Activated CD4-positive, alpha-beta T cell treated with anti-CD3 and anti-CD28 coated beads, Interleukin-2, Interleukin-6, amounts not matched to agents 100 ng/mL and 50 ng/mL, durations not matched to agents 16 hours and 8 hours (primary cell): ENCODE results near the gene MPC1.
A peak's percentile ranks its signal among the peaks of the same experiment; 100 is the strongest.
"Not testable (repeated sequence)": the region's sequence is repeated elsewhere in the genome, so short reads cannot be mapped to it uniquely, and the experiment has no call there.

ENCODE experiments used
- DNase-seq: peaks from one replicate; pipeline ENCODE4 v3.0.0-alpha.2; 2020

MPC1 gene

DNA sequence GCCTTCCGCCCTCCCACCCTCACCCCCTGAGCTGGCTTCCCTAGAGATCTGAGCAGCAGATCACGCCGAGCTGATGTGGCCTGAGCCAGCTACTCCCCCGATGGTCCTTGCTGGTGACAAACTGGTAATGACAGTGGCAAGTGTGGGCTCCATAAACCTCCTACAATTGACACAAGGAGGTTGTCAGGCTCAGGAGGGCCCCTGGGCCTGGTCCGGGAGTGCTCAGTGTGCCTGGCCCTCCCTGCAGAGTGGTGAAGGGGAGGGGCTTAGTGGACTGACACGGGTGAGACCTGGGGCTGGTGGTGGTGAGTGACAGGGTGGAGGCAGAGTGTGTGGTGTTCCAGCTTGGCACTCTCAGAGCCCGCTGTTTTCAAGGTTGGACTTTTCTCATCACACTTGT is 22.6 kb upstream of the MPC1 start:
- DNase-seq, result no peak

DNA sequence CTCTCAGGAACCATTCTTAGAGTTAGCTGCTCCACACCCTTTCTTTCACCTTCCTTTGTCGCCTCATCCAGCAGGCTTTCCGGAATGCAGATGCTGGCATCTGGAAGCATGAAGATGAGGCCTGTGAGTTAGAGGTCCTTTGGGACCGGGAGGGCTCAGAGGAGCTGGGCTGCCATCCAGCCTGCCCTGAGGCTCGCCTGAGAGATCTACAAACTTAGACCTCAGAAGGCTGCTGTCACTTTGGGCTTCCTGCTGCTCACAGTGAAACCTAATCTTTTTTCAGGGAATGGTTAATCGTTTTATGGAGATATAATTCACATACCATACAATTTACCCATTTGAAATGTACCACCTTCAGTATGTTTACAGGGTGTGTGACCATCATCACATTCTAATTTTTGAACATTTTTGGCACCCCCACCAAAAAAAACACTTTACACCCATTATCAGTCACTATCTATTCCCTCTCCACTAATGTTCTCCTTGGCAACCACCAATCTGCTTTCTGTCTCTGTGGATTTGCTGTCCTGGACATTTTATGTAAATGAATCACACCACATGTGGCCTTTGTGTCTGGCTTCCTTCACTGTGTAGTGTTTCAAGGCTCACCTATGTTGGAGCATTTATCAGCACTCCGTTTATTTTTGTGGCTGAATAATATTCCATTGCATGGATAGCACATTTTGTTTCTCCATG is 20.0 kb upstream of the MPC1 start:
- DNase-seq, result no peak

DNA sequence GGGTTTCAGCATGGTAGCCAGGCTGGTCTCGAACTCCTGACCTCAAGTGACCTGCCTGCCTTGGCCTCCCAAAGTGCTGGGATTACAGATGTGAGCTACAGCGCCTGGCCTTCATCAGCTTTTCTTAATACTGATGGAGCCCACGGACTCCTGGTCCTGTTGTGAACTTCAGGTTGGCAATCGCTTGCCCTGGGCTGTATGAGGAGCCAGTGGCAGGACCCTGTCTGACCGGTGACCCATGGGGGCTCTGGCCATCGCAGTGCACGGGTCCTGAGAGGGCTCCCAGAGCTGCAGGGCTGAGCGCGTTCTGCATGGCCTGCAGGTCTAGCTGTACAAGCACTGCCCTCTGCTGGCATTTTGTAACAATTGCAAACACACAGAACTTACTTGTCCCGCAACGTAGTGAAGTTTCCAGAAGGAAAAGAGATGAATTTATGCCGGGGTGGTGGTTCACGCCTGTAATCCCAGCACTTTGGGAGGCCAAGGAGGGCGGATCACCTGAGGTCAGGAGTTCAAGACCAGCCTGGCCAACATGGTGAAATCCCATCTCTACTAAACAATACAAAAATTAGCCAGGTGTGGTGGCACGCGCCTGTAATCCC is 18.0 kb upstream of the MPC1 start:
- DNase-seq, result peak; percentile 64

DNA sequence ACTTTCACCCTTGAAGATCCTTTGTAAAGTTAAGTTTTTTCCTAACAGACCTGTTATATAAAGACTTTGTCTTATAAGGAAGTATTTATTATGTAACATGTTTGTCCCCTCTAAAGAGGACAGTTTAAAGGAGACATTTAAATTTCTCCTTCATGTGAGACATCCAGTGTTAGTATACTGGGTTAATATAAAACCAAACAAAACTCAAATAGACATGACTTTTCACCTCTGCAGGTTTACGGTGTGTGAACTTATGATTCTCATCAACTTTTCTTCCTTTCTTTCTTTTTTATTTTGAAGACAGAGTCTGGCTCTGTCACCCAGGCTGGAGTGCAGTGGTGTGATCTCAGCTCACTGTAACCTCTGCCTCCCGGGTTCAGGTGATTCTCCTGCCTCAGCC is 17.4 kb upstream of the MPC1 start:
- no peak for DNase-seq

DNA sequence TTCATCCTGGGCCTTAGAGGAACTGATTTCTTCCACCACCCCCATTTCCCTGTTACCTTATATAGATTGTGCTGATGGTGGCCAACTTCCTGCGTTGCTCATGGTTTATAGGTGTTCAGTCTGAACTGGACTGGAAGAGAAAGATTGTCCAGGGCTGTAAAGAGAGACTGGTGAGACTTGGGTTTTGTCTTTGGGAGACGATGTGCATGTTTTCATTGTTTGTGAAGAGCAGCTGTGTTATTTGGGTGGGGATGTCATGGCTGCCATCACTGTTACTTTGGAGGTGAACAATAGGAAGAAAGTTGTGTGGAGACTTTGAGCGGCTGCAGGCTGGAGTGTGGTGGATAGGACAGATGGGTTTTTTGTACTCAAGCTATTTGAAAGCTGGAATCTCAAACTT is 15.6 kb upstream of the MPC1 start:
- no peak for DNase-seq

DNA sequence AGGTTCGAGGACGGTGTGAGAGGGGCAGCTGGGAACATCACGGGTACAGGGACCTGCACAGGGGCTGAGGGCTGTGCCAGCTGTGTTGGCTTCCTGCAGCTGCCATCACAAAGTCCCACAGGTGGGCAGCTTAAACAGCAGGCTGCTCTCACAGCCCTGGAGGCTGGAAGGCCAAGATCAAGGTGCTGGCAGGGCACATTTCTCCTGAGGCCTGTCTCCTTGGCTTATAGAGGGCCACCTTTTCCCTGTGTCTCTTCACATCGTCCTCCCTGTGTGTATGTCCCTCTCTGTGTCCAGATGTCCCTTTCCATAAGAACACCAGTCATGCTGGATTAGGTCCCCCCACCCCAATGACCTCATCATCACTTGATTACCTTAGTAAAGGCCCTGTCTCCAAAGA is 15.1 kb upstream of the MPC1 start:
- no peak for DNase-seq

DNA sequence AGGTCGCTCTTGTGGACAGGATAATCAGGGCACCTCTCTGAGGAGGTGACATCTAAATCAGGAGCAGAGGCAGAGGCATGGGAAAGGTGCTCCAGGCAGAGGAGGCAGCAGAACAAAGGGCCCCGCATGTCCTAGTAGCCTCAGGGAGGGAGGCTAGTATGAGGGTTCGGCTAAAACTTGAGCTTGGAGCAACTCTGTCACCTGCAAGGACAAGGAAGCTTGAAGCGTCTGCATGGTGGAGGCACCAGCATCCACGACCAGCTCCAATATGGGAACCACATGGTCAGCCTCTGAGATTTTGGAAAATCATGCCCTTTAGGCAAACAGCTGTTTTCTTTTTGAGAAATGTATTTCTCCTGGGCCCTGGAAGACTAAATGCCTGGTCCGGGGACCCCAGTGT is 13.0 kb upstream of the MPC1 start:
- no peak for DNase-seq

DNA sequence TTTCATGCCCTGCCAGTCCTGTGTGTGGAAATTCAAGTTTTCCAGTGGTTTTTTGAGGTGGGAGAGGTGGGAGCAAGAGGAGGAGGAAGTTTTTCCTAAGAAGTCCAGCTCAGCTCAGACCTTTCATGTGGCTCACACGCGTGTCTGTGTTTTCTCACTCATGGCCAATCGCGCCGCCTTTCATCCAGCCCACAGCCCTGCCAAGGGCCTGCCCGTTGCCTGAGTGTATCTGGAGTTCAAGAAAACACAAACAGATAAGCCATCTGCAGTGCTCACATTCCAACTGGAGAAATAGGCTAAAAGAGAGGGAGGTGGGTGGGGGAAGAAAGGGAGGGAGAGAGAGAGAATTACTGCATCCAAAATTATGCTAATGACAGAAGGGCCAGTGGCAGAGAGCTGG is 12.6 kb upstream of the MPC1 start:
- DNase-seq, result no peak

DNA sequence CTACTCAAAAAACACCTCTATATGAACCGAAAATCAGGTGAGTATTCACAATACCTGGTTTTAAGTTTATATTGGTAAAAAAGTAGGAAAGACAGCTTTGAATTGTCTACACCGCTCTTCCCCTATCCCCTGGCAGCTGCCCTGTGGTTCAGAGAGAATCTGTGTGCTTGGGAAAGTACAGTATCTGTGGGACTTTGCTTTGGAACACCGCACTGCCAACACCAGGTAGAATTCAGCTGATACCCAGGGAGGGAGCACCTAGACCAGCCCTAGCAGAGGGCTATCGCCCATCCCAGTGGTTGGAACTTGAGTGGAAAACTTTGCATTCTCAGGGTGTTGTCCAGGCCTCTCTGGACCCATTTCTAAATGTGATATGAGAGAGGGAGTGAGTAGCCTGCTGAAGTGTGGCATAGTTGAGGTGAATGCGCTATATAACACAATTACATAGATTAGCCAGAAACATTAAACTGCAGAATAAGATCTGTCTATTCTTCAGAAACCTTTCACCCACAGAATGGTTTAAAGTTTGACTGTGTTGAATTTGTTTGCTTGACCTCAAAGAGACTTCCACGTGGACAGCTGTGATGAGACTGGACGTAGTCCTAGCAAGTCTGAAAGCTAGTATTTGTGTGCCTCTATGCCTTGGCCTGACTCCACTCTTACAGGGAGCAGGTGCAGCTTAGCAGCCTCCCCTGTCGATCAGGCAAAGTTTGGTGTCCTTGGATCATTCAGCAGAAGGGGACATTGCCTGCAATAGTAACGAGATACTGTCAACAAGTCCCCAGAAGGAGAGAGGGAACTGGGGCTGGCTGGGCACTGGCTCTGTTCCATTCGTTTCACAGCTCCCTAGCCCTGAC is 11.5 kb upstream of the MPC1 start:
- no peak for DNase-seq

DNA sequence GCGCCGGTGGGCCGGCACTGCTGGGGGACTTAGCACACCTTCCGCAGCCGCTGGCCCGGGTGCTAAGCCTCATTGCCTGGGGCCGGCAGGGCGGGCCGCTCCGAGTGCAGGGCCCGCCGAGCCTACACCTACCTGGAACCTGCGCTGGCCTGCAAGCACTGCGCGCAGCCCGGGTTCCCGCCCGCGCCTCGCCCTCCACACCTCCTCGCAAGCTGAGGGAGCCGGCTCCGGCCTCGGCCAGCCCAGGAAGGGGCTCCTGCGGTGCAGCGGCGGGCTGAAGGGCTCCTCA is 10.7 kb upstream of the MPC1 start:
- DNase-seq, result no peak

DNA sequence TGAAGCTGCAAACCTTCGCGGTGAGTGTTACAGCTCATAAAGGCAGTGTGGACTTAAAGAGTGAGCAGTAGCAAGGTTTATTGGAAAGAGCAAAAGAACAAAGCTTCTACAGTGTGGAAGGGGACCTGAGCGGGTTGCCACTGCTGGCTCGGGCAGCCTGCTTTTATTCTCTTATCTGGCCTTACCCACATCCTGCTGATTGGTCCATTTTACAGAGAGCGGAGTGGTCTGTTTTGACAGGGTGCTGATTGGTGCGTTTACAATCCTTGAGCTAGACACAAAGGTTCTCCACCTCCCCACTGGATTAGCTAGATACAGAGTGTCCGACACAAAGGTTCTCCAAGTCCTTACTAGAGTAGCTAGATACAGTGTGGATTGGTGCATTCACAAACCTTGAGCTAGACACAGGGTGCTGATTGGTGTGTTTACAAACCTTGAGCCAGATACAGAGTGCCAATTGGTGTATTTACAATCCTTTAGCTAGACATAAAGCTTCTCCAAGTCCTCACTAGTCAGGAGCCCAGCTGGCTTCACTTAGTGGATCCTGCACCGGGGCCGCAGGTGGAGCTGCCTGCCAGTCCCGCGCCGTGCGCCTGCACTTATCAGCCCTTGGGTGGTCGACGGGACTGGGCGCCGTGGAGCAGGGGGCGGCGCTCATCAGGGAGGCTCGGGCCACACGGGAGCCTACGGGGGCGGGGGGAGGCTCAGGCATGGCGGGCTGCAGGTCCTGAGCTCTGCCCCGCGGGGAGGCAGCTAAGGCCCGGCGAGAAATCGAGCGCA is 10.2 kb upstream of the MPC1 start:
- not testable (repeated sequence) for DNase-seq

DNA sequence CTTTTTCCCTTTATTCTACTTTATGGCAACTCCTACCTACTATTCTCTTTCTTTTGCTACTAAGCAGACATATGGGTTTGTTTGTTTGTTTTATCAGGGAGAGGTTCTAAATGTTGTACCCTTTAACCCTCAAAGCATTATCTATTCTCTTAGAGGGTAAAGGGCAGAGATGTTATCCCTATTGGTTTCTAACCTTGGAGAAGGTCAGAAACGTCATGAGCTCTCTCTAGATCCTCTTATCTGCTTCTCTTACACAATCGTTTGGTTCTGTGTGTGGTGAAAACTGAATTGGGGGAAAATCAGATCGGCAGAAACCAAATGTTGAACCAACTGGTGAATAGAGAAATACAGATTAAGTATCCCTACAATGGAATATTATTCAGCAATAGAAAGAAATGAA is 6.4 kb upstream of the MPC1 start:
- no peak for DNase-seq

DNA sequence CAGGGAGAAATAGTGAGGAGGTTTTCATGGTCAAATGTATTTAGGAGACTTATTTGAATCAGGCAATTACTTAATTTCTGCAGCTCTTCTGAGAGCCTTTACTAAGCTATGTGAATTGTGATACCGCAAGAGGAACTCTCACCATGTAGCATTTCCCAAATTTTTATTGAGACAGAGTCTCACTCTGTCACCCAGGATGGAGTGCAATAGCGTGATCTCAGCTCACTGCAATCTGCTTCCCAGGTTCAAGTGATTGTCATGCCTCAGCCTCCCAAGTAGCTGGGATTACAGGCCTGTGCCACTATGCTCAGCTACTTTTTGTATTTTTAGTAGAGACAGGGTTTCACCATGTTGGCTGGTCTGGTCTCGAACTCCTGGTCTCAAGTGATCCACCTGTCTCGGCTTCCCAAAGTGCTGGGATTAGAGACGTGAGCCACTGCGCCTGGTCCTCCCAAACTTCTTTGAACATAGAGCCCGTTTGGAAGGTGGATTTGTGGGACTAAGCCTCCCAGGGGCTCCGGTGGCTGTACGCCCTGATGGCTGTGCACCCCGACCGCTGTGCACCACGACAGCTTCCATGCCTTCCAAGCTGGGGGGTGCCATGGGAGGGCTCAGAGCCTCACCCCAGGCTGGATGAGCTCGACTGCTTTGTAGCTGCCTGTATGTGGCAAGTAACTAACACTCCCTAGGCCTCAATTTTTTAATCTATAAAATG is 5.7 kb upstream of the MPC1 start:
- DNase-seq, result no peak

DNA sequence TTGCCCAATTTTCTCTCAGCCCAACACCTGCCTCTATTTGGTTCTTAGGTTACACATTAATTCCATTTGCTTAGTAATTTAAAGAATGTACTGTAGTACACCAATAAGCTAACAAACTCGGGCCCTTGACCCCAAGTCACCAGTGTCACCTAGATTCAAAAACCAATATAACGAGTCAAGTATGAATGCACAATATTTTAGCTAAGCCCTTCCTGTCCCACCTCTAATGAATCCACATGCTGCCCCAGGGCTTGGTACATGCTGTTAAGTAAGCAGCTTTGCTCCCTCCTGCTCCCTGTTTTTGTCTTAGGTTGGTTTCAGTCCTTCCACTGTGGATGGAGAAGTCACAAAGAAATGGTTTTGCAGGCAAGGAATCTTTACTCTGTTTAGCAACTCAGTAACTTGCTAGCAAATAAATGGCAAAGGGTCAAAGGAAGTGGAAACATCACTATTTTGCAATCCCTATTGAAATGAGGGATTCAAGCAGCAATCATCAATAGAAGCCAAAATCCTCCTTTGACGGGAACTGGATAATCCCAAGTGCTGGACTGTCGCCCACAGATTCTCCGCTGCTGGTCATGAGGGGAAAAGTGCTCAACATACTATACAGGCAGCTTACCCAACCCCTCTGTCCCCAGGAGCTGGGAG is 5.0 kb upstream of the MPC1 start:
- no peak for DNase-seq

DNA sequence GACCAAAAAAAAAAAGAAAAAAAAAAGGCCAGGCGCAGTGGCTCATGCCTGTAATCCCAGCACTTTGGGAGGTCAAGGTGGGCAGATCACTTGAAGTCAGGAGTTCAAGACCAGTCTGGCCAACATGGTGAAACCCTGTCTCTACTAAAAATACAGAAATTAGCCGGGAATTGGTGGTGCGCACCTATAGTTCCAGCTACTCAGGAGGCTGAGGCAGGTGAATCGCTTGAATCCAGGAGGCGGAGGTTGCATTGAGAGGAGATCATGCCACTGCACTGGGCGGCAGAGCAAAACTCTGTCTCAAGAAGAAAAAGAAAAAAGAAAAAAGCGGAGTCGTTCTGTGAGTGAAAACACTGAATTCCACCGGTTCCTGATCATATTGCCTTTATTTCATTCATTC is 4.4 kb upstream of the MPC1 start:
- not testable (repeated sequence) for DNase-seq

DNA sequence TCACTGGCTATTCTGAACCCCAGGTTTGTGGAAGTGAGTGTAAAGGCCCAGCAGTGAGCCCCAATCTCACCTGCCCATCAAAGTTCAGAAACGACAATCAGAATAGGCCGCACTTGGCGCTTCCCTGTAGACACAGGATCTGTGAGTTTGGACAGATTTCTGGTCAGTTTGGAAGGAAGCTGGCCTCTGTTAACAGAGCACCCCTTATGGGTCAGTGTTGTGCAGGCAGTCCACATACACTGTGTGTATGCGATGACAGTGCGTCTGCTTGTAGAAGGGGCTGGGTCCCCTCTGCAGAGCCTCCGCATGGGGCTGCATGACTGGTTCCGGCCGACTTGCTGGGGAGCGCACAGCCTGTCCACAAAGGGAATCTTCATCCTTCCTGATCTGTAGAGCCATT is 3.4 kb upstream of the MPC1 start:
- no peak for DNase-seq

DNA sequence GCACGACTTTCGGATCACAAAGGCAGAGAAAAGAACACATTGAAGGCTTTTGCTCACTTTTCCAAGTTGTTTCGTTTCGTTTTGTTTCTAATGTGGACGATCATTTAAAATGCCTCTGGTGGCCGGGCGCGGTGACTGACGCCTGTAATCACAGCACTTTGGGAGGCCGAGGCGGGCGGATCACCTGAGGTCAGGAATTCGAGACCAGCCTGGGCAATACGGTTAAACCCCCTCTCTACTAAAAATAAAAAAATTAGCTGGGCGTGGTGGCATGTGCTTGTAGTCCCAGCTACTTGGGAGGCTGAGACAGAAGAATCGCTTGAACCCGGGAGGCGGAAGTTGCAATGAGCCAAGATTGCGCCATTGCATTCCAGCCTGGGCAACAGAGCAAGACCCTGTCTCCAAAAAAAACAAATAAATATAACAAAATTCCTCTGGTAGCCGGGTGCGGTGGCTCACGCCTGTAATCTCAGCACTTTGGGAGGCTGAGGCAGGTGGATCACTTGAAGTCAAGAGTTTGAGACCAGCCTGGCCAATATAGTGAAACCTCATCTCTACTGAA is 1.1 kb upstream of the MPC1 start:
- peak; percentile 33 for DNase-seq

DNA sequence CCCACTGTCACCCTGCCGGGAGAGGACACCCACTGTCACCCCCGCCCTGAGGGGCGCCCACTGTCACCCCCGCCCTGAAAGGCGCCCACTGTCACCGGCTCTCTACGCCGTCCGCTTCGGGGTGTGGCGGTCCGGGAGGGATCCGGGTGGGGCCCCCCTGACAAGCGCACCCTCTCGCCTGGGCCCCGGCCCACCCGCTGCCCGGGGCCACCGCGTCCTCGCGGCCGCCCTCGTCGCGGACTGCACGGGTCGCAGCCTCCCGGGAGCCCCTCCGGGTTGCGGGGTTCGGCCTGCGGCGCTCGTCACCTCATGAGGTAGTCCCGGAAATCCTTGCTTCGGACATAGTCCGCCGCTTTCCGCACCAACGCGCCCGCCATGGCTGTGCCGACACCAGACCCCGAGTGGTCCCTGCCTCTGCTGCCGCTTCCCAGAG is 224 bp downstream of the MPC1 start:
- no peak for DNase-seq

DNA sequence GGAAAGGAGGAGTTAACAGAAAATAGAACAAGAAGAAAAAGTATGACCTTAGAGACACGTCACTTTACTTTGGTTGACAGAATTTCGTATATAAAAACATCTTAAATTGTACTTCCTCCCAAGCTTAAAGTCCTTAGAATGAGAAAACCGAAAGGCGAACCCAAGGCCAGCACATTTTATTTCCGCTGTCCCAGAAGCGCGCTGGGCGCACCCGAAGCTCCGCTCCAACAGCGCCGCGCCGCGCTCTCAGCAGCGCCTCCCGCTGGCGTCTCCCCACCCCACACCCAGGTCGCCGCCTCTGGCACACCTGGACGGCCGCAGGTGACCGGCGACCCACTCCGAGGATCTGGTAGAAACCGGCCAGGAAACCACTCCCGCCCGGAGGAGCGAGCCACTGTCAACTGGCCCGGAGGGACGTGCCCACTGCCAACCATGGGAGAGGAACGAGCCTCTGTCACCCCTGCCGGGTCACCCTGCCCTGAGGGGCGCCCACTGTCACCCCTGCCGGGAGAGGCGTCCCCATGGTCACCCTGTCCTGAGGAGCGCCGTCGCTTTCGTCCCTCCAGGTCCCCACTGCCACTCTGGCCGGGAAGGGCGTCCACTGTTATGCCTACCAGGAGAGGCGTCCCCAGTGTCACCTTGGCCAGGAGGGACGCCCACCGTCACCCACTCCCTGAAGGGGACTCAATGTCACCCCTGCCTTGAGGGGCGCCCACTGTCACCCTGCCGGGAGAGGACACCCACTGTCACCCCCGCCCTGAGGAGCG is 824 bp downstream of the MPC1 start:
- peak; percentile 81 for DNase-seq

DNA sequence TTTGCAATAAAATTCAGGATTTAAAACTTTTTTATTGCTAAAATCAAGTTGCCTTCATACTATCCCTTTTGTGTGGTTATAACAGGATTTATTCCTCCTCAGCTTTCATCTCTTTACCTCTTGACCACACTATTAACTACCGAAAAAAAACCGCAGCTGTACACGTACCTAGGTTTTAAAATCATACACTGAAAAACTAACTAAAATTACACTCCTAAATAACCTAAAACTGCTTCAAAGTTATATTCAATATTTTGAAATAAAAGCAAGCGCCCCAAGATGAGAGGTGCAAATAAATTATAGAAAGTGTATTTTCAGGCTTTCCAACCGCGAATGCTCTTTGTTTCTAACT is 1.4 kb downstream of the MPC1 start:
- no peak for DNase-seq

DNA sequence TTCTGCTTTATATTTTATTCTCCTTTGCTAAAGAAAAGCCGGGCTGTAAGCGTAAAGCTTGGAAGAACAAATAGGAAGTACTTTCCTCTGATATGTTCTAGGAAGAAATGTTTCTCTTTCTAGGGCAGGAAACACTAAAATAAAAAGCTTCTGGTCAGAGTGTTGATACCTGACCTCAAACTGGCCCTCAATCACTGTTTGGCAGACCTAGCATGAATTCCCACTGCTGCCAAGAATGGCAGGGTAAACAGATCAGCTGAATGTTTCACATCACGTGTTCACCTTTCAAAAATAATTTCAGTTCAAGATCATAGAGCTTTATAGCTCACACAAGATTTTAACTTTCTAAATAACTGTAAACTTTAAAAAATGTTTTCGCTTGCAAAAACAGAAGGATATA is 2.9 kb downstream of the MPC1 start:
- DNase-seq, result no peak
